ENCODE data around the gene HPCAL1.
A peak's percentile ranks its signal among the peaks of the same experiment; 100 is the strongest.

HPCAL1 gene

GRCh38 chr2:10370895-10371294 lies 68.2 kb downstream of the HPCAL1 start:
- no peak for DNase-seq (ENCODE audit: low read depth in 2 of 2)

GRCh38 chr2:10371441-10372196 lies 68.9 kb downstream of the HPCAL1 start:
- no peak for DNase-seq (ENCODE audit: low read depth in 2 of 2)

GRCh38 chr2:10372203-10372861 lies 69.6 kb downstream of the HPCAL1 start:
- DNase-seq (ENCODE audit: low read depth in 2 of 2), result no peak

- DNase-seq (ENCODE audit: low read depth in 2 of 2), result no peak
These were observed 70.1 kb downstream of the HPCAL1 start for GRCh38 chr2:10372862-10373240.

GRCh38 chr2:10373931-10374330 lies 71.2 kb downstream of the HPCAL1 start:
- DNase-seq (ENCODE audit: low read depth in 2 of 2), result no peak

- no peak for DNase-seq (ENCODE audit: low read depth in 2 of 2)
These were observed 71.7 kb downstream of the HPCAL1 start for GRCh38 chr2:10374362-10374943.

DNA sequence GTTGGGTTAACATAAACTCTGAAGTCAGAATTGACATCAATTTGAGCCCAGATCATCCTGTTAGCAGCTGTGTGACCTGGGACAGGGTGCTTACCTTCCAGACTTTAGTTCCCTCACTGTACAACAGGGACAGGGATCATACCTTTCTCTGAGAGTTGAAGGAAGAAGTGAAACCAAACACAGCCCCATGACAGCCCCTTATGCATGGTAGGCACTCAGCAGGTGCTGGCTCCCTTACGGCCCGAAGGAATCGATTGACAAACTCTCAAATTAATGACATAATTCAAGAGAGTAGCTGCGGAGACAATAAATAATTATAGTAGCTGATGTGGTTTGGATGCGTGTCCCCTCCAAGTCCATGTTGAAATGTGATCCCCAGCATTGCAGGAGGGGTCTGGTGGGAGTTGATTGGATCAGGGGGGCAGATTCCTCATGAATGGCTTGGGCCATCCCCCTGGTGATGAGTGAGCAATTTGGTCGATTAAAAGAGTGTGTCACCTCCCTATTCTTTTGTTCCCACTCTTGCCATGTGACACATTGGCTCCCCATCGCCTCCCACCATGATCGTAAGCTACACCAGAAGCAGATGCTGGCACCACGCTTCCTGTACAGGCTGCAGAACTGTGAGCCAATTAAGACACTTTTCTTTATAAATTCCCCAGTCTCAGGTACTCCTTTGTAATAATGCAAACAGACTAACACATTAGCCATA lies 73.0 kb downstream of the HPCAL1 start:
- no peak for DNase-seq (ENCODE audit: low read depth in 2 of 2)

DNA sequence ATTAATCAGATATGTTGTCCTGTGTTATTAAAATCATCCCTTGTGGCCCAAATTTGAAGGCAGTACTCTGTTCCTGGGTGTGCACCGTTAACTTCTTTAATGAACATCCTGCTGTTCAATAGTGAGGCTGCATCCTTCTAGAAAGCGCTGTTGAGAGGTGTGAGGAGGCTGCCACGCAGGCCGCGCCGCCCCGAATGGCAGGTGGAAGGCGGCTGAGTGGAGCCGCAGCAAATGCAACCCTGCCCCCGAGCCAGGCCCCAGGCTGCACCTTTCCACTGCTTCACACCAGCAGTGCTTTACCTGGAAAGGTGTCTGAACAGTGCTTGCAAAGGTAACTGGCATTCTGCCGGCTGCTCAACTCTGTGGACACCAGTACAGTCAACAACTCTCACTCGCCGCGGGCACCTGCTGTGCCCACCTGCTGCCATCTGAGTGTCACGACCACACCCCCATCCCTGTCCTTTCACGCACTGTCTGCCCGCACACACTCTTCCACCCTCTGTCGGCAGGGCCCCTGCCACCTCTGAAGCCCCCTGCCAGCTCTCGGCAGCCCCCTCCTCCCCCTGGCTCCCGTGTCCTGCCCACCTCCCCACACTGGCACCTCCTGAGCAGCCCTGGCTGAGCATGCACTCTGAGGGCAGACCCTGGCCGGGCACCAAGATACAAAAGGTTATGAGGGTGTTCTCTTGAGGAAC lies 74.5 kb downstream of the HPCAL1 start:
- no peak for DNase-seq (ENCODE audit: low read depth in 2 of 2)

GRCh38 chr2:10377747-10378085 lies 75.0 kb downstream of the HPCAL1 start:
- no peak for DNase-seq (ENCODE audit: low read depth in 2 of 2)

- DNase-seq (ENCODE audit: low read depth in 2 of 2), result peak in 1 of 2 experiments; percentile 15
These were observed 75.5 kb downstream of the HPCAL1 start for GRCh38 chr2:10378189-10378588.

DNA sequence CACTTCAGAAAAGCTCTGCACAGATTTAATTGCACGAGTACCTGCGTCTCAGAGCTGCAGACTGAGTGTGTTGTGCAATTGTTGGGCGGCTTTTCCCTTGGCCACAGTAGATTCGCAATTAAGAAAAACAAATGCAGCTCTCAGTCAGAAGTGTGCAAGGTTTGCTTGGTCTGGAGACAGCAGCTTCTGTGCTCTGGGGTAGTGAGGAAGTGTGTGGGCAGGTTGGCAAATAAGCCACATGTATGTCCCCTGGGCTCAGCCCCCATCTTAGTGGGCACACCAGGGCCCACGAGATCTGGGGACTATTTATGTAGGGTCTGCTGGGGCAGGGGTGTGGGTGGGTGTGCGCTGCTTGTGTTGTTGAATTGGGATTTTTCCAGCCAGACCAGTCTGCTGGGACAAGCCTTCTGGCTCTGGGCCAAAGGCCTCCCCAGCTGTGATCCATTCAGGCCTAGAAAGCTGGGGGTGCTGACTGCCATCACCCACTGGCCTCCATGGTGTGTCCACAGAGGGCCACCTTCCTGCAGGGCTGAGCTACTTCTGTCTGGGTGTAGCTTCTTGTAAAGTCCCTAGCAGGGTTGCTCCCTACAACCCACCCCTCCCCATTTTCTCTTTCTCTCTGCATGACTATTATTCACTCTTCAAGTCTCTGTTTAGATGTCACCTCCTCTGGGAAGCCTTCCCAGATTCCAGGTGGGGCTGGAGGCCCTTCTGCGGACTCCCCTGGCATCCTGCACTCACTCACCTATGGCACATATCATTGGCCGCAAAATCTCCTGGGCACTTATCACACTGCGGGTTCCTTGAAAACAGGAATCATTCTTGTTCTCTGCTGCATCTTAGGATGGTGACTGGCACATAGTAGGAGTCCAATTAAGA lies 77.6 kb downstream of the HPCAL1 start:
- no peak for DNase-seq (ENCODE audit: low read depth in 2 of 2)

DNA sequence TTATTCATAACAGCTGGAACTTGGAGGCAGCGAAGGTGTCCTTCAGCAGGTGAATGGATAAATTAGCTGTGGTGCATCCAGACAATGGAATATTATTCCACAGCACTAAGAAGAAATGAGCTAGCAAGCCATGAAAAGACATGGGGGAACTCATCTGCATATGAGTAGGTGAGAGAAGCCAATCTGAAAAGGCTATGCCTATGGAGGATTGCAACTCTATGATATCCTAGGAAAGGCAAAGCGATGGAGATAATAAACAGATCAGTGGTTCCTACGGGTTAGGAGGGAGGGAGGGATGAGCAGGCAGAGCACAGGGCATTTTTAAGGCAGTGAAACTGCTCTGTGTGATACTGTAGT lies 79.3 kb downstream of the HPCAL1 start:
- no peak for DNase-seq (ENCODE audit: low read depth in 2 of 2)

DNA sequence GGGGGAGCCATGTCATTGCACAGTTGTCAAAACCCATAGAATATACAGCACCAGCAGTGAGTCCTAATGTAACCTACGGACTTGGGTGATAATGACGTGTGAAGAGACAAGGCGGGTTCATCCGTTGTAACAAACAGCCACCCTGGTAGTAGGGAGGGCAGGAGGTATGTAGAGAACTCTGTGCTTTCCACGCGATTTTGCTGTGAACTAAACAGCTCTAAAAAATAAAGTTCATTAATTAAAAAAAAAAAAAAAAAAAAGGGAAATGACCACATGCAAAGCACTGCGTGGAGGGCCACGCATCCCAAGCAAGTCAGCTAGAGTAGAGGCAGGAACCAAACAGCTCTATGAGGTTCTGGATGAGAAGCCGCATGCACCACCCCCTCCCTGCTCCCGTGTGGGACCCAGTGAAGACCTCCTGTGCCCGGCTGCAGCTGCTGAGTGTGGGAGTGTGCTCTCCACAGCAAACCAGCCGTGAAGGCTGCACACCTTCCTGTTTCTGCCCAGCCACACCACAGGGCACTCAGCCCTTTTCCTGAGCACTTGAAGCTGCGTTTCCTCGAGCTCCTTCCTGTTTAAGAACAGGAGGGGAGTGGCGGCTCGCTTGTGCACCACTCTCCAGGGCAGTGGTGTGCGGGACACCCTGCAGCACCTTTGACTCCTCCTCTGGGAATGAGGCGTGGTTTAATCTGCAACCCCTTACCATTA lies 79.8 kb downstream of the HPCAL1 start:
- DNase-seq (ENCODE audit: low read depth in 2 of 2), result peak in 1 of 2 experiments; percentile 17

DNA sequence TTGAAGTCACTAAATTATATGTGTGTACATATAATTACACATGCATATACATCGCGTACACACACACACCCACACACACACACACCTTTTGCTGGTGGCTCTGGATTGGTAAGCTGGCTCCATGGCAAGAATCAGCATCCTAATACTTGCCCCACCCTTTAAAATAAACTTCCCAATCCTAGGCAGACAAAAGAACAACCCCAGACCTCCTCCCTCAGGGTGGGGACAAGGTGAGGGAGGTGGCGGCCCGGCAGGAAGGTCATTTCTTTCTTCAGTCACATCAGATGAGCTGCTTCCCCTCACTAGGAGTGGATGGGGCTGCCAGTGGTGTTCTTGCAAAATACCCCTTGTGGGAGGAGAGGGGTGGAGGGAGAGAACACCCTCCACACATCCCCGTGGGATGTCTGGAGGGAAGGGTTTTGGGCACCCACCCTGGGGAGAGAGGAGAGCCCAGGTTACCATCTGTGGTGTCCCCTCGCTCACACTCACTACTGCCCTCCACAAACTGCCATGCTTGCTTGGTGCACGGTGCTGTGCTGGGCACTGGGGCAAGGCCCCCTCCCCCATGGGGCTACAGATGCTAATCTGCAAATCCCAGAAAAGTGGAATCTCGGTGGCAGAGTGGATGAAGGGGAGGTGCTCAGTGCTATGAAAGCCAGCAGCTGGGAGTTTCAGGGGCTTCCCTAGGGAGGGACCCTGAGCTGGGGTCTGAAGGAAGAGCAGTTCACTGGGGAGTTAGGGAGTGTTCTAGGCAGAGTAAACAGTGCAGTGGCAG lies 81.4 kb downstream of the HPCAL1 start:
- DNase-seq (ENCODE audit: low read depth in 2 of 2), result no peak

DNA sequence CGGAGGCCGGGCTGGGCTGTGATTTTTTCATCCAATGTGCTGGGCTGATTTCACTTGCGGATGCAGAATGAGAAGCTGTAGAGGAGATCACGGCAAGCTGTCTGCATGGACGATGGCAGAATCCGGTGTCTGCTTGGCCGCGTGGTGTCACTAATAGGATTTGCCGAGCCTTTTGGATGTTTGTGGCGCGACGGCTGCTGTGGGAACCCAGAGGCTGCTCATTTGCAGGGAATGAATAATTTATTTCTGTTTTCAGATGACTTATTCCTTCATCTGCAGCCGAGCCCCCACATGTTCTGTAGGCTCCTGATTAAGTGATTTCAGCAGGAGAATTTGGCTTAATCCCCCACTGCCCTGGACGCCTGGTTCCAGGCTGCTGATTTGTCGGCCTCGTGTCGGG lies 82.8 kb downstream of the HPCAL1 start:
- no peak for DNase-seq (ENCODE audit: low read depth in 2 of 2)

DNA sequence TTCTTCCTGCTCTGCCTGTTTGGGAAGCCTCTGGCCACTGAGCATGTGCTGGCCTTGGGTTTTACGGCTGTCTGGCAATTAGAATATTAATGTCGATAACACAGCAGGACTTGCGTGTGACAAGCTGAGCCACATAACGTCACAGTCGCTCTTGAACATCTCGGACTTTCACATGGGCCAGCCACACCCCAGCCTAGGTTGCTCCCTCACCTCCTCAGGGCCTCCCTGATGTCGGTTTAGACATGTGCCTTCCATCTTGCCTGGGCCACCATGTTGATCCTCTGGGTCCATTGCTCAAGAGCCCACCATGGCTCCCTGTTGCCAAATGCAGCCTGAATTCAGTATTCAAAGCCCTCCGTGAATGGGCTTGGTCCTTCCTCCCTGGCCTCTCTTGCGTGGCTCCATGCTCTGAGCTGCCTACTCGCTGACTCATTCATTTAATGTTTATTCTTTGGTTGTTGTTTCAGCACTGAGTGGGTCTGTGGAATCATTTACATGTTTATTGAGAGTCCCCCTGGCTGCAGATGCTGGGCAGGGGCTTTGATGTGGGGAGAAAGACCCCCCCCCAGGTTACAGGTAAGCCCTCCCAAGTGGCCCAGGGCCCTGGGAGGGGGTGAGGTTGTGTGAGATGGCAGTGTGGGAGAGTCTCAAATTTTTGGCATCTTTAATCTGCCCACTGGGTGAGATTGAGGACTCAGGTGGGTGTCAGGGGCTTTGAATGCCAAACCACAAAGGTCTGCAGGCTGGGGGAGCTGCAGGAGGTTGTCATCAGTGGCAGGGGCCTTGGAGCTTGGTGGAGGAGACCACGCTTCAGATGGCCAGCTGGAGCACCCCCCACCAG lies 83.4 kb downstream of the HPCAL1 start:
- no peak for DNase-seq (ENCODE audit: low read depth in 2 of 2)

GRCh38 chr2:10387033-10387432 lies 84.3 kb downstream of the HPCAL1 start:
- DNase-seq (ENCODE audit: low read depth in 2 of 2), result no peak

GRCh38 chr2:10388954-10389560 lies 86.4 kb downstream of the HPCAL1 start:
- no peak for DNase-seq (ENCODE audit: low read depth in 2 of 2)
